Measurements from ENCODE around the gene CETN3.

DNA sequence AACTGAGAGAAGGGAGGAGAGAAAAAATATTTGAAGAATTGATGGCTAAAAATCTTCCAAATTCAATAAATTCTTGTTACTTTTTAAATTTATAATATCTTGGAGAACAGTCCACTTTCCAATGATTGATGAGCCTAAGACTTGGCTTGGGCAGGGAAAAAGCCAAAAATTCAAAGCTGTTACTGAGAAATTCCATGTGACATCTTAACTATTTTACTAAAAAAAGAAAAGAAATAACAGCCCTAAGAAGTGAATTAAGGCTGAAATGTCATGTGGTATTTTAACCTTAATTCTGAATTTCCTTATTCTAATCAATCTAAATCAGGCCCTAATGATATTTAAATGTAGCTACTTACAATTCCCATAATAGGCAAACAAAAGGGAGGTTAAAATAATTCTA lies 53.4 kb downstream of the CETN3 start:
- TF ChIP-seq EZH2 (IDR thresholded peaks at IDR 0.05; ENCODE audit: insufficient read depth, poor library complexity, severe bottlenecking), result no peak
- no peak for TF ChIP-seq EZH2phosphoT487 (IDR thresholded peaks at IDR 0.05; ENCODE audit: insufficient read depth, low read depth)
